ENCODE data around the gene ATP5F1C. TPM values are rescaled to one million over a fixed set of nuclear protein-coding genes. Genes with fewer than 3 reads are reported as not detected.

The ATP5F1C gene
- total and polyA plus RNA-seq, 10 of the 15 experiments (the other 5 are each of a cell fraction or from before 2014, with no cell fraction given), result 307 to 978 (median 454) TPM

DNA sequence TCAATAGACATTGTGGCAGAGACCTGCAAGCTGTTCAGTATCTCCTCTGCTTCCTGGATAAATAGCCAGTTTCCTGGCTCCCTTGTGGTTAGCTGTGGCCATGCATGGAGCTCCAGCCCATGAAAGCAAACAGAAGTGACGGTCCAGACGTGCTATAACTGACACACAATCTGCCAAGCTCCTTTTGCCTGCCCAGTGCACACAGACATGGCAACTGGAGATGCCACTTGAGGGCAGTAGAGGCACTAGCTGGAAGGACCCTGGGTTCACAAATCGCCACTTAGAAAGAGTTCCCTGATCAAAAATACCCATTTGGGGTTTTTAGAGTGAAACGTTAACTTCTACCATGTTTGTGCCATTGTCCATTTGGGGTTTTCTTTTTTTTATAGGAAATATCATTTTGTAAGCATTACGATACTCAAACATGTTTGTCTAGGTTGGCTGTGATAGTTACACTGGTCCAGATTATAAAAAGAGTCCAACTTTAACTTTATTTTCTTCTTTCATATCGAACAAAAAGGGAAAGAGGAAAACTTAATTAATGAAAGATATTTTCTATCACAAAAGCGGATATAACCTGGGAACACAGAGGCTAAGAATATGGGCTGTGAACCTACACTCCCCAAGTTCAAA is 31.5 kb upstream of the ATP5F1C start (continued):
- TF ChIP-seq SP1 (IDR thresholded peaks at IDR 0.05; ENCODE audit: low read depth, low read length) (no peak), GATAD2B (conservative IDR thresholded peaks at IDR 0.05; ENCODE audit: low read depth) (no peak), NFIC (IDR thresholded peaks at IDR 0.05; ENCODE audit: low read depth, low read length) (no peak), PML (IDR thresholded peaks at IDR 0.05; ENCODE audit: low read length) (no peak)
- TF ChIP-seq, protein P1, sequence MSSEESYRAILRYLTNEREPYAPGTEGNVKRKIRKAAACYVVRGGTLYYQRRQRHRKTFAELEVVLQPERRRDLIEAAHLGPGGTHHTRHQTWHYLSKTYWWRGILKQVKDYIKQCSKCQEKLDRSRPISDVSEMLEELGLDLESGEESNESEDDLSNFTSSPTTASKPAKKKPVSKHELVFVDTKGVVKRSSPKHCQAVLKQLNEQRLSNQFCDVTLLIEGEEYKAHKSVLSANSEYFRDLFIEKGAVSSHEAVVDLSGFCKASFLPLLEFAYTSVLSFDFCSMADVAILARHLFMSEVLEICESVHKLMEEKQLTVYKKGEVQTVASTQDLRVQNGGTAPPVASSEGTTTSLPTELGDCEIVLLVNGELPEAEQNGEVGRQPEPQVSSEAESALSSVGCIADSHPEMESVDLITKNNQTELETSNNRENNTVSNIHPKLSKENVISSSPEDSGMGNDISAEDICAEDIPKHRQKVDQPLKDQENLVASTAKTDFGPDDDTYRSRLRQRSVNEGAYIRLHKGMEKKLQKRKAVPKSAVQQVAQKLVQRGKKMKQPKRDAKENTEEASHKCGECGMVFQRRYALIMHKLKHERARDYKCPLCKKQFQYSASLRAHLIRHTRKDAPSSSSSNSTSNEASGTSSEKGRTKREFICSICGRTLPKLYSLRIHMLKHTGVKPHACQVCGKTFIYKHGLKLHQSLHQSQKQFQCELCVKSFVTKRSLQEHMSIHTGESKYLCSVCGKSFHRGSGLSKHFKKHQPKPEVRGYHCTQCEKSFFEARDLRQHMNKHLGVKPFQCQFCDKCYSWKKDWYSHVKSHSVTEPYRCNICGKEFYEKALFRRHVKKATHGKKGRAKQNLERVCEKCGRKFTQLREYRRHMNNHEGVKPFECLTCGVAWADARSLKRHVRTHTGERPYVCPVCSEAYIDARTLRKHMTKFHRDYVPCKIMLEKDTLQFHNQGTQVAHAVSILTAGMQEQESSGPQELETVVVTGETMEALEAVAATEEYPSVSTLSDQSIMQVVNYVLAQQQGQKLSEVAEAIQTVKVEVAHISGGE (CRISPR knock-in tag; IDR thresholded peaks at IDR 0.05), result no peak

- RAD21 ChIA-PET (ENCODE audit: unreplicated experiment), result interaction anchor here (1.1 kb wide), 1 partner anchor 239 kb away, joined by 4 read pairs; no protein-coding TSS in a partner anchor
- H2AFZ ChIP-seq (ENCODE audit: control insufficient read depth, low read depth, low read length), result no peak overlapping the region
- no peak overlapping the region for H3K4me2 ChIP-seq (ENCODE audit: control insufficient read depth, insufficient read depth)
- H3K9ac ChIP-seq (ENCODE audit: control insufficient read depth, insufficient read depth, low read length), result no peak overlapping the region
- no peaks in the 10 kb centered on the region for H4K20me1 ChIP-seq (ENCODE audit: control insufficient read depth, insufficient read depth)
- FAIRE-seq (no peak), DNase-seq (ENCODE audit: low read depth, low spot score) (no peak), ATAC-seq (no peak)
- WGBS (ENCODE audit: insufficient coverage, insufficient replicate concordance, low lambda C conversion rate, missing lambda C conversion rate), result 78% methylated on average over 5 of the region's 5 CpGs
- H3K27ac ChIP-seq (ENCODE audit: control insufficient read depth, insufficient read depth), result no peak overlapping the region
- BruUV-seq (replicated peaks), result no TSS peak
- POLR2A ChIA-PET, result no interaction called here
- H3K27me3 ChIP-seq (replicated peaks in 1 of 2; ENCODE audit: control insufficient read depth in 2 of 2, insufficient read depth in 2 of 2, low read length in 1 of 2), result no peaks in the 10 kb centered on the region
- SMC1A ChIA-PET (ENCODE audit: uncharacterized antibody, unreplicated experiment), result no interaction called here
- peaks cover 0 to 15% of the 10 kb centered on the region in 2 experiments; a peak in 3 of 4 replicates for H3K36me3 ChIP-seq (ENCODE audit: control insufficient read depth in 2 of 2, insufficient read depth in 2 of 2, low read length in 1 of 2)
- in situ Hi-C loops (cut with MboI), result no loop called here
- no peaks in the 10 kb centered on the region for H3K79me2 ChIP-seq (ENCODE audit: control insufficient read depth, insufficient read depth, low read length)
- no peaks in the 10 kb centered on the region for H3K9me3 ChIP-seq (replicated peaks; ENCODE audit: control insufficient read depth, insufficient read depth, low read length)
- H3K4me3 ChIP-seq, result no peak overlapping the region
- no peaks in the 10 kb centered on the region for H3K4me1 ChIP-seq (ENCODE audit: control insufficient read depth, insufficient read depth, low read length)
- intact Hi-C loops (cut with micrococcal nuclease; ENCODE audit: unreplicated experiment), result loop anchor here (10.0 kb wide), 1 partner anchor 1441 kb away; no protein-coding TSS in a partner anchor
- CTCF ChIA-PET, result no interaction called here
- TF ChIP-seq, protein P2, sequence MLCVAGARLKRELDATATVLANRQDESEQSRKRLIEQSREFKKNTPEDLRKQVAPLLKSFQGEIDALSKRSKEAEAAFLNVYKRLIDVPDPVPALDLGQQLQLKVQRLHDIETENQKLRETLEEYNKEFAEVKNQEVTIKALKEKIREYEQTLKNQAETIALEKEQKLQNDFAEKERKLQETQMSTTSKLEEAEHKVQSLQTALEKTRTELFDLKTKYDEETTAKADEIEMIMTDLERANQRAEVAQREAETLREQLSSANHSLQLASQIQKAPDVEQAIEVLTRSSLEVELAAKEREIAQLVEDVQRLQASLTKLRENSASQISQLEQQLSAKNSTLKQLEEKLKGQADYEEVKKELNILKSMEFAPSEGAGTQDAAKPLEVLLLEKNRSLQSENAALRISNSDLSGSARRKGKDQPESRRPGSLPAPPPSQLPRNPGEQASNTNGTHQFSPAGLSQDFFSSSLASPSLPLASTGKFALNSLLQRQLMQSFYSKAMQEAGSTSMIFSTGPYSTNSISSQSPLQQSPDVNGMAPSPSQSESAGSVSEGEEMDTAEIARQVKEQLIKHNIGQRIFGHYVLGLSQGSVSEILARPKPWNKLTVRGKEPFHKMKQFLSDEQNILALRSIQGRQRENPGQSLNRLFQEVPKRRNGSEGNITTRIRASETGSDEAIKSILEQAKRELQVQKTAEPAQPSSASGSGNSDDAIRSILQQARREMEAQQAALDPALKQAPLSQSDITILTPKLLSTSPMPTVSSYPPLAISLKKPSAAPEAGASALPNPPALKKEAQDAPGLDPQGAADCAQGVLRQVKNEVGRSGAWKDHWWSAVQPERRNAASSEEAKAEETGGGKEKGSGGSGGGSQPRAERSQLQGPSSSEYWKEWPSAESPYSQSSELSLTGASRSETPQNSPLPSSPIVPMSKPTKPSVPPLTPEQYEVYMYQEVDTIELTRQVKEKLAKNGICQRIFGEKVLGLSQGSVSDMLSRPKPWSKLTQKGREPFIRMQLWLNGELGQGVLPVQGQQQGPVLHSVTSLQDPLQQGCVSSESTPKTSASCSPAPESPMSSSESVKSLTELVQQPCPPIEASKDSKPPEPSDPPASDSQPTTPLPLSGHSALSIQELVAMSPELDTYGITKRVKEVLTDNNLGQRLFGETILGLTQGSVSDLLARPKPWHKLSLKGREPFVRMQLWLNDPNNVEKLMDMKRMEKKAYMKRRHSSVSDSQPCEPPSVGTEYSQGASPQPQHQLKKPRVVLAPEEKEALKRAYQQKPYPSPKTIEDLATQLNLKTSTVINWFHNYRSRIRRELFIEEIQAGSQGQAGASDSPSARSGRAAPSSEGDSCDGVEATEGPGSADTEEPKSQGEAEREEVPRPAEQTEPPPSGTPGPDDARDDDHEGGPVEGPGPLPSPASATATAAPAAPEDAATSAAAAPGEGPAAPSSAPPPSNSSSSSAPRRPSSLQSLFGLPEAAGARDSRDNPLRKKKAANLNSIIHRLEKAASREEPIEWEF (IDR thresholded peaks at IDR 0.05; ENCODE audit: insufficient replicate concordance, low read depth, low read length), result no peak
- TF ChIP-seq, protein P3, sequence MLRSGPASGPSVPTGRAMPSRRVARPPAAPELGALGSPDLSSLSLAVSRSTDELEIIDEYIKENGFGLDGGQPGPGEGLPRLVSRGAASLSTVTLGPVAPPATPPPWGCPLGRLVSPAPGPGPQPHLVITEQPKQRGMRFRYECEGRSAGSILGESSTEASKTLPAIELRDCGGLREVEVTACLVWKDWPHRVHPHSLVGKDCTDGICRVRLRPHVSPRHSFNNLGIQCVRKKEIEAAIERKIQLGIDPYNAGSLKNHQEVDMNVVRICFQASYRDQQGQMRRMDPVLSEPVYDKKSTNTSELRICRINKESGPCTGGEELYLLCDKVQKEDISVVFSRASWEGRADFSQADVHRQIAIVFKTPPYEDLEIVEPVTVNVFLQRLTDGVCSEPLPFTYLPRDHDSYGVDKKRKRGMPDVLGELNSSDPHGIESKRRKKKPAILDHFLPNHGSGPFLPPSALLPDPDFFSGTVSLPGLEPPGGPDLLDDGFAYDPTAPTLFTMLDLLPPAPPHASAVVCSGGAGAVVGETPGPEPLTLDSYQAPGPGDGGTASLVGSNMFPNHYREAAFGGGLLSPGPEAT (IDR thresholded peaks at IDR 0.05; ENCODE audit: low read depth), result no peak
- no peak for TF ChIP-seq SMAD1 (IDR thresholded peaks at IDR 0.05; ENCODE audit: low read depth, partially characterized antibody)
Measured at GRCh38 chr10:7763929-7764328, 24.0 kb upstream of the ATP5F1C start.
